IPS-NIHi7 (cell line): ENCODE measurements around the gene MPC1.

Source experiments
- DNase-seq: peaks from one replicate; pipeline ENCODE4 v3.0.0; 2012; ENCODE audit warnings: mixed read lengths; ENCODE audit errors: extremely low spot score

MPC1 gene

DNA sequence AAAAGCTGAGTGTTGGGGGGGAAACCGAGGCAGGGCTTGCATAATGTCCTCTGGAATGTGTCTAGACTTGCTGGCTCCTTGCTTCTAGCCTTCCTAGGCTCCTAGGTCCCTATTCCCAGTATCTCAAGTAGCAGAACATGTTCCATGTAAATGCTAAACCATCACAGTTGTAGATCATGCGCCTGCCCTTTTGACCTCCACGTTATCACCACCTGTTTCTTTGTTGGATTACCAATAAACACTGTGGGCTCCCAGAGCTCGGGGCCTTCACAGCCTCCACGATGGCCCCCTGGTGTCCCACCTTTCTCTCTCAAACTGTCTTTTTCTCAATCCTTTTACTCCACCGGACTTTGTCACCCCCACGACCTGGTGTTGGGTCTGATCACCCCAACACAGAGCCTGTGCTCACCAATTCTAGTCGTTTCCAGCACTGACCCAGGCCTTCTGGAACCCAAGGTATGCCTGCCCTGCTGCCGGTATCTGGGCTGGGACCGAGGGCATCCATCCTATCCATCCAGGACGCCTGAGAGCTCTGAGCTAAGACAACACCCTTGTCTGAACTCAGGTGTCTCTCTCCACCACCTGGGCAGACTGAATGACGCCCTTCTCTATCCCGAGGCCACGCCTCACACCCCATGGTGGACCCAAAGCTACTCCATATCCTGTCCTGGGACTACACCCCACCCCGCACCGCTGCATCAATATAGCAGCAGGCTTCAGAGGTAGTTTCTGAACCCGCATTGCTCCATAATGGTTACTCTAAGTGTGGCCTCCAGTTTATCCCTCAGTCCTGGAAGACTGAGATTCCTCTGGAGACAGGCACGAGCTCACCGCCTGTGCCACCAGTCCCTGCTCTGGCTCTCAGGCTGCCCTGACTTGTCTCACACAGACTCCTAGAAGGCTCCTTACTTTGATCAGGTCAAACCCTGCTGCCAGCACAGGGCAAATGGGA, 65.2 kb downstream of the MPC1 start:
- no peak for DNase-seq

DNA sequence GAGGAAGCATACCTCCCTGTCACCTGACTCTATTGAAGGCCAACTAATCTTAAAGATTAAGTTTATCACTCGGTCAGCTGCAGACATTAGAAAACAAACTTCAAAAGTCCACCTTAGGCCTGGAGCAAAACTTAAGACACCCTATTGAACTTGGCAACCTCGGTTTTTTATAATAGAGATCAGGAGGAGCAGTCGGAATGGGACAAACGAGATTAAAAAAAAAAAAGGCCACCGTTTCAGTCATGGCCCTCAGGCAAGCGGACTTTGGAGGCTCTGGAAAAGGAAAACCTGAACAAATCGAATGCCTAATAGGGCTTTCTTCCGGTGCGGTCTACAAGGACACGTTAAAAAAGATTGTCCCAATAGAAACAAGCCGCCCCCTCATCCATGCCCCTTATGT, 67.3 kb downstream of the MPC1 start:
- DNase-seq: no peak
